PC-9 (cell line): Measurements from ENCODE around the gene PRMT1. TPM values are rescaled to one million over a fixed set of nuclear protein-coding genes. Genes with fewer than 3 reads are reported as not detected.

Source experiments
- BruUV-seq: library from RNA; stranded (reverse); fragments of 400-500 nt; replicated peaks from 2 replicates; lab custom pipeline; 2021; lab: Mats Ljungman, UMichigan
- CTCF ChIA-PET: fragments of 300-600 bp; sonication (Branson Sonifier 250); formaldehyde crosslinking; loops from one replicate; lab custom pipeline; 2022; ENCODE audit warnings: antibody characterized with exemption; lab: Charles Lee
- POLR2A ChIA-PET: fragments of 300-600 bp; sonication (Branson Sonifier 250); formaldehyde crosslinking; loops from one replicate; lab custom pipeline; 2022; ENCODE audit warnings: antibody characterized with exemption; ENCODE audit not compliant: unreplicated experiment; lab: Charles Lee
- DNase-seq, 2 experiments: peaks; one replicate each; pipeline versions ENCODE4 v3.0.0 to v3.0.0-alpha.2; 2015 to 2022; ENCODE audit warnings: mixed read lengths in 1 of 2
- H2AFZ ChIP-seq: fragments of 200-600 bp; sonication (generic); 2 replicates; pipeline ENCODE4 v1.8.1; 2017; ENCODE audit warnings: antibody characterized with exemption
- H3F3A ChIP-seq: fragments of 200-600 bp; sonication (generic); 2 replicates; pipeline ENCODE4 v1.8.1; 2017; ENCODE audit warnings: antibody characterized with exemption, mild to moderate bottlenecking, low read depth; ENCODE audit not compliant: insufficient read depth
- H3K27ac ChIP-seq: fragments of 200-600 bp; sonication (generic); 2 replicates; pipeline ENCODE4 v1.6.1; 2016; ENCODE audit warnings: mixed run types
- H3K27me3 ChIP-seq: fragments of 200-600 bp; sonication (generic); 2 replicates; pipeline ENCODE4 v1.6.1; 2016; ENCODE audit warnings: low read depth, mixed run types; ENCODE audit not compliant: insufficient read depth
- H3K36me3 ChIP-seq: fragments of 200-600 bp; sonication (generic); 2 replicates; pipeline ENCODE4 v1.6.1; 2016; ENCODE audit warnings: low read depth, mixed run types
- H3K4me1 ChIP-seq: fragments of 200-600 bp; sonication (generic); replicated peaks from 2 replicates; pipeline ENCODE4 v1.6.1; 2016; ENCODE audit warnings: mixed run types; ENCODE audit not compliant: insufficient read depth
- H3K4me2 ChIP-seq: fragments of 200-600 bp; sonication (generic); 2 replicates; pipeline ENCODE4 v1.6.1; 2017; ENCODE audit warnings: mixed run types
- H3K4me3 ChIP-seq: fragments of 200-600 bp; sonication (generic); 2 replicates; pipeline ENCODE4 v1.6.1; 2016; ENCODE audit warnings: mixed run types
- H3K79me2 ChIP-seq: fragments of 200-600 bp; sonication (generic); 2 replicates; pipeline ENCODE4 v1.6.1; 2017; ENCODE audit warnings: low read depth, mixed run types
- H3K9me2 ChIP-seq: fragments of 200-600 bp; sonication (generic); 2 replicates; pipeline ENCODE4 v1.8.1; 2017; ENCODE audit warnings: mild to moderate bottlenecking; ENCODE audit not compliant: insufficient read depth
- H3K9me3 ChIP-seq: fragments of 200-600 bp; sonication (generic); 2 replicates; pipeline ENCODE4 v1.8.1; 2016; ENCODE audit warnings: low read depth; ENCODE audit not compliant: insufficient read depth
- H4K20me1 ChIP-seq: fragments of 200-600 bp; sonication (generic); 2 replicates; pipeline ENCODE4 v1.8.1; 2017; ENCODE audit not compliant: insufficient read depth
- EZH2 ChIP-seq: fragments of 200-600 bp; sonication (generic); IDR thresholded peaks from 2 replicates; pipeline ENCODE4 v1.8.0; 2017; ENCODE audit warnings: antibody characterized with exemption, low read depth
- intact Hi-C: fragments of 100-400 bp; cut with micrococcal nuclease; formaldehyde crosslinking; loops from one replicate; pipeline ENCODE4 v1.10.0; 2022; ENCODE audit not compliant: unreplicated experiment
- total RNA-seq: library from RNA; stranded (reverse); gene quantifications from 2 replicates; pipeline ENCODE4 v1.2.3, GENCODE V29; 2021
- TF ChIP-seq, protein P1 (sequence below): fragments of 200-600 bp; sonication (generic); conservative IDR thresholded peaks from 2 replicates; pipeline ENCODE4 v1.6.1; 2017; ENCODE audit warnings: mixed run types, antibody characterized with exemption, mild to moderate bottlenecking, moderate library complexity

PRMT1 gene
- total RNA-seq, 1 experiment from 2014 or later, result 261 TPM

- intact Hi-C loops, result no loop called here
- H2AFZ ChIP-seq, result no peak overlapping the region
- no peak overlapping the region for H3K4me2 ChIP-seq
- peaks cover 52% of the 10 kb centered on the region for H4K20me1 ChIP-seq
- H3K9me3 ChIP-seq, result no peaks in the 10 kb centered on the region
- H3K27ac ChIP-seq, result no peak overlapping the region
- TF ChIP-seq EZH2, result no peak
- TF ChIP-seq, protein P1, sequence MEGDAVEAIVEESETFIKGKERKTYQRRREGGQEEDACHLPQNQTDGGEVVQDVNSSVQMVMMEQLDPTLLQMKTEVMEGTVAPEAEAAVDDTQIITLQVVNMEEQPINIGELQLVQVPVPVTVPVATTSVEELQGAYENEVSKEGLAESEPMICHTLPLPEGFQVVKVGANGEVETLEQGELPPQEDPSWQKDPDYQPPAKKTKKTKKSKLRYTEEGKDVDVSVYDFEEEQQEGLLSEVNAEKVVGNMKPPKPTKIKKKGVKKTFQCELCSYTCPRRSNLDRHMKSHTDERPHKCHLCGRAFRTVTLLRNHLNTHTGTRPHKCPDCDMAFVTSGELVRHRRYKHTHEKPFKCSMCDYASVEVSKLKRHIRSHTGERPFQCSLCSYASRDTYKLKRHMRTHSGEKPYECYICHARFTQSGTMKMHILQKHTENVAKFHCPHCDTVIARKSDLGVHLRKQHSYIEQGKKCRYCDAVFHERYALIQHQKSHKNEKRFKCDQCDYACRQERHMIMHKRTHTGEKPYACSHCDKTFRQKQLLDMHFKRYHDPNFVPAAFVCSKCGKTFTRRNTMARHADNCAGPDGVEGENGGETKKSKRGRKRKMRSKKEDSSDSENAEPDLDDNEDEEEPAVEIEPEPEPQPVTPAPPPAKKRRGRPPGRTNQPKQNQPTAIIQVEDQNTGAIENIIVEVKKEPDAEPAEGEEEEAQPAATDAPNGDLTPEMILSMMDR, result no peak
- BruUV-seq, result no TSS peak
- no peaks in the 10 kb centered on the region for H3K4me1 ChIP-seq
- no peak overlapping the region for H3K4me3 ChIP-seq
- no peaks in the 10 kb centered on the region for H3K9me2 ChIP-seq
- POLR2A ChIA-PET, result no interaction called here
- peaks cover 21% of the 10 kb centered on the region; the same call in 1 of the 2 replicates for H3K36me3 ChIP-seq
- CTCF ChIA-PET, result no interaction called here
- H3K79me2 ChIP-seq, result peaks cover 32% of the 10 kb centered on the region; the same call in 1 of the 2 replicates
- H3K27me3 ChIP-seq, result no peaks in the 10 kb centered on the region
- DNase-seq, result no peak
- peaks cover 30% of the 10 kb centered on the region; the same call in 1 of the 2 replicates for H3F3A ChIP-seq
These were observed 25.8 kb upstream of the PRMT1 start for GRCh38 chr19:49651029-49651819.

DNA sequence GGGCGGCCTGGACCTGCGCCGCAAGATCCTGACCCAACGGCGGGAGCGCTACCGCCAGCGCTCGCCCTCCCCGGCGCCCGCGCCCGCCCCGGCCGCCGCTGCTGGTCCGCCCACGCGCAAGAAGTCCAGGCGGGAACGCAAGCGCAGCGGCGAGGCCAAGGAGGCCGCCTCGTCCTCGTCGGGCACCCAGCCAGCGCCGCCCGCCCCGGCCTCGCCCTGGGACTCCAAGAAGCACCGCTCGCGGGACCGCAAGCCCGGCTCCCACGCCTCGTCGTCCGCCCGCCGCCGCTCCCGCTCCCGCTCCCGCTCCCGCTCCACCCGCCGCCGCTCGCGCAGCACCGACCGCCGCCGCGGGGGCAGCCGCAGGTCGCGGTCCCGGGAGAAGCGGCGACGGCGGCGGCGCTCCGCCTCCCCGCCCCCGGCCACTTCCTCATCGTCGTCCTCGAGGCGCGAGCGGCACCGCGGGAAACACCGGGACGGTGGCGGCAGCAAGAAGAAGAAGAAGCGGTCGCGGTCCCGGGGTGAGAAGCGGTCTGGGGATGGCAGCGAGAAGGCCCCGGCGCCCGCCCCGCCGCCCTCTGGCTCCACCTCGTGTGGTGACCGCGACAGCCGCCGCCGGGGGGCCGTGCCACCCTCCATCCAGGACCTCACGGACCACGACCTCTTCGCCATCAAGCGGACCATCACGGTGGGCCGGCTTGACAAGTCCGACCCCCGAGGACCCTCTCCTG lies 25.1 kb upstream of the PRMT1 start:
- TF ChIP-seq, protein P1, result no peak
- no peak for TF ChIP-seq EZH2
- Histone ChIP-seq H2AFZ (no peak overlapping the region), H3K27ac (no peak overlapping the region), H3K9me3 (no peaks in the 10 kb centered on the region), H3K9me2 (no peaks in the 10 kb centered on the region), H4K20me1 (peaks cover 49% of the 10 kb centered on the region), H3K79me2 (peaks cover 27% of the 10 kb centered on the region; the same call in 1 of the 2 replicates), H3K4me1 (no peaks in the 10 kb centered on the region), H3K27me3 (no peaks in the 10 kb centered on the region), H3K36me3 (peaks cover 21% of the 10 kb centered on the region; the same call in 1 of the 2 replicates), H3F3A (peaks cover 28% of the 10 kb centered on the region; the same call in 1 of the 2 replicates), H3K4me3 (no peak overlapping the region), H3K4me2 (no peak overlapping the region)
- CTCF ChIA-PET, result no interaction called here
- DNase-seq, result no peak
- POLR2A ChIA-PET, result no interaction called here
- no TSS peak for BruUV-seq
- intact Hi-C loops, result no loop called here

DNA sequence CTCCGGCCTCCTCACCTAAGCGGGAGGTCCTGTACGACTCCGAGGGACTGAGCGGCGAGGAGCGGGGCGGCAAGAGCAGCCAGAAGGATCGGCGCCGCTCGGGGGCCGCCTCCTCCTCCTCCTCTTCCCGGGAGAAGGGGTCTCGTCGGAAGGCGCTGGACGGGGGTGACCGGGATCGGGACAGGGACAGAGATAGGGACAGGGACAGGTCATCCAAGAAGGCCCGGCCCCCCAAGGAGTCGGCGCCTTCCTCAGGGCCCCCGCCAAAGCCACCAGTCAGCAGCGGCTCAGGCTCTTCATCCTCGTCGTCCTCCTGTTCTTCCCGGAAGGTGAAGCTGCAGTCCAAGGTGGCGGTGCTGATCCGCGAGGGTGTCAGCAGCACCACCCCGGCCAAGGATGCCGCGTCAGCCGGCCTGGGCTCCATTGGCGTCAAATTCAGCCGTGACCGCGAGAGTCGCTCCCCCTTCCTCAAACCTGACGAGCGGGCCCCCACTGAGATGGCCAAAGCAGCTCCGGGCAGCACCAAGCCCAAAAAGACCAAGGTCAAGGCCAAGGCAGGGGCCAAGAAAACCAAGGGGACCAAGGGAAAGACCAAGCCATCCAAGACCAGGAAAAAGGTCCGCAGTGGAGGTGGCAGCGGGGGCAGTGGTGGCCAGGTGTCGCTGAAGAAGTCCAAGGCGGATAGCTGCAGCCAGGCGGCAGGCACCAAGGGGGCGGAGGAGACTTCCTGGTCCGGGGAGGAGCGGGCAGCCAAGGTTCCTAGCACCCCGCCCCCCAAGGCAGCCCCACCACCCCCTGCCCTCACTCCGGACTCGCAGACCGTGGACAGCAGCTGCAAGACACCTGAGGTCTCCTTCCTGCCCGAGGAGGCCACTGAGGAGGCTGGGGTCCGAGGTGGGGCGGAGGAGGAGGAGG lies 24.3 kb upstream of the PRMT1 start:
- H2AFZ ChIP-seq, result no peak overlapping the region
- intact Hi-C loops, result no loop called here
- ChIA-PET POLR2A (no interaction called here), CTCF (no interaction called here)
- no peak overlapping the region for H3K4me3 ChIP-seq
- no peak overlapping the region for H3K4me2 ChIP-seq
- no peaks in the 10 kb centered on the region for H3K4me1 ChIP-seq
- TF ChIP-seq, protein P1, result no peak
- TF ChIP-seq EZH2, result no peak
- H3K9me3 ChIP-seq, result no peaks in the 10 kb centered on the region
- no peaks in the 10 kb centered on the region for H3K27me3 ChIP-seq
- H3K36me3 ChIP-seq, result peaks cover 21% of the 10 kb centered on the region; the same call in 1 of the 2 replicates
- BruUV-seq, result no TSS peak
- peaks cover 43% of the 10 kb centered on the region for H4K20me1 ChIP-seq
- peaks cover 22% of the 10 kb centered on the region; the same call in 1 of the 2 replicates for H3F3A ChIP-seq
- DNase-seq, result no peak
- H3K9me2 ChIP-seq, result no peaks in the 10 kb centered on the region
- no peak overlapping the region for H3K27ac ChIP-seq
- peaks cover 18% of the 10 kb centered on the region; the same call in 1 of the 2 replicates for H3K79me2 ChIP-seq
